ENCODE data around the gene POLR3H.

GRCh38 chr22:41479671-41480396 is 64.4 kb downstream of the POLR3H start:
- no peak for TF ChIP-seq CTCF (conservative IDR thresholded peaks at IDR 0.05)
- no peak for TF ChIP-seq EZH2 (IDR thresholded peaks at IDR 0.05; ENCODE audit: low read depth)

Data from PC-9 (cell line).